ENCODE results near the gene FYCO1.

FYCO1 gene

DNA sequence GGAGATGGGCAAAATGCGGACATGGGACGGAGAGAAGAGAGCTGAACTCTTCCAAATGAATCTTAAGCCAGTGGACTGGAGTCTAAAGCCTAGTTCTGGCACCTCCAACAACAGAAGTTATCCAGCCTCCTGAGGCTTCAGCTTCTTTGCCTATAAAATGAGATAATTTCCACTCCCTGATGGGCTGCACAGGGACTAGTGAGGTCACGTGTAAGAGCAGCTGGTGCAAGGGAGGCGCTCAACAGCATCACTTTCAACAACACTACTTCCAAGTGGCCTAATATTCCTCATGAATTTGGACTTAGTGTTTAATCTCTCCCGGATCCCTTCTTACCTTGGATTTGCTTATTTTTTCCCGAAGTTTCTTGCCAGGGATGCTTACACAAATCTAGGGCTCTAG is 43.7 kb downstream of the FYCO1 start:
- H3K9me3 ChIP-seq (ENCODE audit: severe bottlenecking) = no peaks in the 10 kb centered on the region
- TF ChIP-seq, protein P1, sequence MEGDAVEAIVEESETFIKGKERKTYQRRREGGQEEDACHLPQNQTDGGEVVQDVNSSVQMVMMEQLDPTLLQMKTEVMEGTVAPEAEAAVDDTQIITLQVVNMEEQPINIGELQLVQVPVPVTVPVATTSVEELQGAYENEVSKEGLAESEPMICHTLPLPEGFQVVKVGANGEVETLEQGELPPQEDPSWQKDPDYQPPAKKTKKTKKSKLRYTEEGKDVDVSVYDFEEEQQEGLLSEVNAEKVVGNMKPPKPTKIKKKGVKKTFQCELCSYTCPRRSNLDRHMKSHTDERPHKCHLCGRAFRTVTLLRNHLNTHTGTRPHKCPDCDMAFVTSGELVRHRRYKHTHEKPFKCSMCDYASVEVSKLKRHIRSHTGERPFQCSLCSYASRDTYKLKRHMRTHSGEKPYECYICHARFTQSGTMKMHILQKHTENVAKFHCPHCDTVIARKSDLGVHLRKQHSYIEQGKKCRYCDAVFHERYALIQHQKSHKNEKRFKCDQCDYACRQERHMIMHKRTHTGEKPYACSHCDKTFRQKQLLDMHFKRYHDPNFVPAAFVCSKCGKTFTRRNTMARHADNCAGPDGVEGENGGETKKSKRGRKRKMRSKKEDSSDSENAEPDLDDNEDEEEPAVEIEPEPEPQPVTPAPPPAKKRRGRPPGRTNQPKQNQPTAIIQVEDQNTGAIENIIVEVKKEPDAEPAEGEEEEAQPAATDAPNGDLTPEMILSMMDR (IDR thresholded peaks at IDR 0.05; ENCODE audit: low read depth, low read length) = no peak
- peaks cover 98% of the 10 kb centered on the region for H3K36me3 ChIP-seq
- no peak overlapping the region for H3K27ac ChIP-seq
- H3K4me3 ChIP-seq (ENCODE audit: low read depth, low read length) = no peak overlapping the region
- DNase-seq = no peak
- H3K27me3 ChIP-seq (ENCODE audit: insufficient read depth, low read depth, severe bottlenecking) = no peaks in the 10 kb centered on the region

DNA sequence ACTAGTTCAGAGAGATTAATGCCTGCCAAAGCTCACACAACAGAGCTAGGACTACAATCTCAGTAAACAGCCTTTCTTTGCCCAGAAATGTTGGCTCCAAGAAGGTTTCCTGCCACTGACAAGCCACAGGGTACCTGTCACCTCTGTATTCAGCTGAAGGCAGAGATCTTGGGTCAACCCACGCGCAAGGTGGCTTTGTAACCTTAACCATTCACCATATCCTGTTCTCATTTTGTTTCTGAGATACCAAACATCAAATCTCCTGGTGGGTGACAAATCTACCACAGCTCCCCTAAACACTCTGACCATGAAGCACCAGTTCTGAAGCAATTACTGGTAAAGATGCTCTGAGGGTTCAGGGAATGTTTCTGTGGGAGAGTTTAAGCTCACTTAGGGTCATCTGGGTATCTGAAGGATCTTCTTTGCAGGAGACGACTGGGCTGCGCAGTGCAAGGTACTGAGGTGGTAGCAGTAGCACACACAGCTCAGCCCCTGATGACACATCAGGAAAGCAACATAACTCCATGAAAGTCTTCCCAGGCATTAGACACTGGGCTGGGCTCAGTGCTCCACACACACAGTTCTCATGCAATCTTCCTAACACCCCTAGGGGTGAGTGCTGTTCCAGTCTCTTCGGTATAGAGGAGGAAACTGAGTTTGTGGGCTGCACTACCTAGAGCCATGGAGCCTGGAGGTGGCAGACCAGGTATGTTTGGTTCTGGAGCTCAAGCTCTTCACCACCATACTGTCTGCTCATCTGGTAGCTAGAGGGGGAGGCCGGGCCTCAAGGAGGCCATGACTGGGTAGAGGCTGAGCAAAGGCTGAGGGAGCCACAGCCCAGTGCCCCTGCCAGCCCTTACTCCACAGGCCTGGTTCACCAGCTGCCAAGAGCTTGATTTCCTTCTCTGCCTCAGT is 44.7 kb downstream of the FYCO1 start:
- no peak overlapping the region for H3K4me3 ChIP-seq (ENCODE audit: low read depth, low read length)
- DNase-seq = no peak
- H3K36me3 ChIP-seq = peaks cover 100% of the 10 kb centered on the region
- no peaks in the 10 kb centered on the region for H3K27me3 ChIP-seq (ENCODE audit: insufficient read depth, low read depth, severe bottlenecking)
- H3K27ac ChIP-seq = no peak overlapping the region
- TF ChIP-seq, protein P1 (IDR thresholded peaks at IDR 0.05; ENCODE audit: low read depth, low read length) = no peak
- no peaks in the 10 kb centered on the region for H3K9me3 ChIP-seq (ENCODE audit: severe bottlenecking)

DNA sequence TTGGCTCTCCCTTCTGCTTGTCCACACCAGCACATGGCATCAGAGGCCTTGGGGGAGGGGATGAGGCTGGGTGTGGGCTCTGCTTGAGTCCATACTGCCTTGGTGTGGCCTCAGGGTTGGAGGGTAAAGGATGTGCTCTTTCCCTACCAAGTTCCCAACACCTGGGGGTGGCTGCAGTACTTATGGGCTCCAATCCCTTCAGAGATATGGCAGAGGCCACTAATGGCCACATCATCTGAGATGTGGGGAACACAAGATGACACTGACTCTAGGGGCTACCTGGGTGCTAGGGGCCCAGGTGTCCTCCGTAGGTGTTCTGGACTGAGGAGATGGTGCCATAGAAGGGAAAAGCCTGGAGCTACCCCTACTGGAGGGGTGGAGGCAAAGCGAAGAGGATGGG is 45.5 kb downstream of the FYCO1 start:
- Histone ChIP-seq H3K36me3 (peaks cover 97% of the 10 kb centered on the region), H3K27me3 (ENCODE audit: insufficient read depth, low read depth, severe bottlenecking) (no peaks in the 10 kb centered on the region), H3K27ac (no peak overlapping the region), H3K9me3 (ENCODE audit: severe bottlenecking) (no peaks in the 10 kb centered on the region), H3K4me3 (ENCODE audit: low read depth, low read length) (no peak overlapping the region)
- TF ChIP-seq, protein P1 (IDR thresholded peaks at IDR 0.05; ENCODE audit: low read depth, low read length) = no peak
- no peak for DNase-seq

DNA sequence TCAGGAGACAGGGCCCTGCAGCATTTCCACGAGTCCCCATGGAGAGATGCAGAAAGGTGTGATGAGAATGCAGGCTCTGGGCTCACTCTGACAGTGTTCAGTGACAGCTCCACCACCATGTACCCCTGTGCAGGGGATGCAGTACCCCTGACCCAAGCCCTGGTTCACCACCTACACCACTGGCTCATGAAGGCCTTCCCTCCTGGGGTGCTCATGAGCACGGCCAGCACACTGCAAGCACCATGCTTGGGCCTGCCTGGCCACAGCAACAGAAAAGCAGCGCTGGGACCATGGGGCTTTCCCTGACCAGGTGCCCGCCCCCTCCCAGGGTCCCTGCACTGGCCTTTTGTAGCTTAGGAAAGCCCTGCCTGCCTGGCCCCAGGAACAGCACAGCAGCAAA is 46.2 kb downstream of the FYCO1 start:
- H3K36me3 ChIP-seq = peaks cover 94% of the 10 kb centered on the region
- H3K27ac ChIP-seq = no peak overlapping the region
- H3K4me3 ChIP-seq (ENCODE audit: low read depth, low read length) = no peak overlapping the region
- TF ChIP-seq, protein P1 (IDR thresholded peaks at IDR 0.05; ENCODE audit: low read depth, low read length) = no peak
- no peaks in the 10 kb centered on the region for H3K9me3 ChIP-seq (ENCODE audit: severe bottlenecking)
- DNase-seq = no peak
- H3K27me3 ChIP-seq (ENCODE audit: insufficient read depth, low read depth, severe bottlenecking) = no peaks in the 10 kb centered on the region

DNA sequence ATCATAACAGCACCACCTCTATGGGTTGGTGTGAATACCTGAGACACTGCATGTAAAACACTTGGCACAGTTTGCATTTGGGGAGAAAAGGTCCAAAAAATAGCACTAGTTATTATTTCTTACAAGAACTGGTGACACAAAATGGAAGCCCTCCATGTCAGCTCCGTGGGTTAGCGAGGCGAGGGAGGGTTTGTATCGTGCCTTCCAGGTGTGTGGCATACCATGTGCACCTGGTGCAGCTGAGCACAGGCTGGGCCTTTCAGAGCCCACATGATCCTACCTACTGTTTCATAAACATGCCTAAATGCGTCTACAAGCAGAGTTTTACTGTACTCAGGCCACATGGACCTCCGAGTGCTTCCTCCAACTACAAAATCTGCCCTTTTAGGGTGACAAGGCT is 46.7 kb downstream of the FYCO1 start:
- Histone ChIP-seq H3K27ac (no peak overlapping the region), H3K4me3 (ENCODE audit: low read depth, low read length) (no peak overlapping the region), H3K9me3 (ENCODE audit: severe bottlenecking) (no peaks in the 10 kb centered on the region), H3K36me3 (peaks cover 88% of the 10 kb centered on the region), H3K27me3 (ENCODE audit: insufficient read depth, low read depth, severe bottlenecking) (no peaks in the 10 kb centered on the region)
- TF ChIP-seq, protein P1 (IDR thresholded peaks at IDR 0.05; ENCODE audit: low read depth, low read length) = no peak
- no peak for DNase-seq

Measured in WERI-Rb-1 (cell line).